HS-27A (cell line): ENCODE data around the gene VCL.
"Not testable (repeated sequence)": the region's sequence is repeated elsewhere in the genome, so short reads cannot be mapped to it uniquely, and the experiment has no call there.

Experiments used
- DNase-seq: peaks from one replicate; pipeline ENCODE4 v3.0.0-alpha.2; 2012; ENCODE audit warnings: low read depth, missing footprints

Gene VCL

GRCh38 chr10:74039561-74040145 lies 41.7 kb downstream of the VCL start:
- DNase-seq = no peak

DNA sequence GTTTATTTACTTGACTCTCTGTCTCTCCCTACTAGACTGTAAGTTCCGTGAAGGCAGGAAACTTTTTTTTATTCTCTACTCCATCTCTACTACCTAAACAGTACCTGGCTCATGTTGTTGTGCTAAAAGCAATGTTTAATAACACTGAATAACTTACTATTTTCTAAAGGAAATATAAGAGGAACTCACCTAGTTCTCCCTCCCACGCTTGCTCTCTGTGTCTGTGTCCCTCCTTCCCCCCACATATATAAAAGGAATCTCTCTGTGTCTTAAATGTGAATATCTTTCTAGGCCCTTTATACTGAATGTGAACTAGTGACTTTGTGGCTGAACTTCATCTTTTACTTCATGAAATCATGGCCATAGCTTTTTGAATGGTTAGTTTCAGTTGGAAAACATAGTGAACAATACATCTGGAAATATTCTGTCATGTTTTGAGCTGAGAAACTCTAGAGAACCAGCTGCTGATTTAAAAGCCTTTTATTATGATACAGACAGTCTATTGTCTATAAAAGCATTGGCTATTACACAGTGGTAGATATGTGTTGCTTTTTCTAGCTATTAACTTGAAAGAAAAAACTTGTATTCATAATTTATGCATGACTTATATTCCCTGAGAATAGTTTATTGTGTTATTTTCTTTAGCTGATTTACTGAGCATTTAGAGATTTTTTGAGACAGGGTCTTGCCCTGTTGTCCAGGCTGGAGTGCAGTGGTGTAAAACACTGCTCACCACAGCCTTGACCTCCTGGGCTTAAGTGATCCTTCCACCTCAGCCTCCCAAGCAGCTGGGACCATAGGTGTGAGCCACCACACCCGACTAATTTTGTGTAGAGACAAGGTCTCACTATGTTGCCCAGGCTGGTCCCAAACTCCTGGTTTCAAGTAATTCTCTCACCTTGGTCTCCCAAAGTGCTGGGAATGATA lies 42.5 kb downstream of the VCL start:
- no peak for DNase-seq

DNA sequence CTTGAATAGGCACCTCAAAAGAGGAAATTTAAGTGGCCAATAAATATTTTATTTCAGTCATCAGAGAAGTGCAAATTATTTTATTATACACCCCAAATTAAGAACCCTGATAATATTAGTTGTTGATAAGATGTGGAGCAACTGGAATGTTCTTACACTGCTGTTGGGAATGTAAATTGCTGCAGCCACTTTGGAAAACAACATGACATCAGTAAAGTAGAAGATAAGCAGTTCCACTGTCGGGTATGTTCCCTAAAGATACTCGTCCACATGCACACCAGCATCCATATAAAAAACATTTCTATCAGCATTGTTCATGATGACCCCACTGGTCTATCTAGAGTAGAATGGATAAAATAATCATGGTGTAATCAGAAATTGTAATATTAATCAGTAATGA lies 46.5 kb downstream of the VCL start:
- DNase-seq = no peak

DNA sequence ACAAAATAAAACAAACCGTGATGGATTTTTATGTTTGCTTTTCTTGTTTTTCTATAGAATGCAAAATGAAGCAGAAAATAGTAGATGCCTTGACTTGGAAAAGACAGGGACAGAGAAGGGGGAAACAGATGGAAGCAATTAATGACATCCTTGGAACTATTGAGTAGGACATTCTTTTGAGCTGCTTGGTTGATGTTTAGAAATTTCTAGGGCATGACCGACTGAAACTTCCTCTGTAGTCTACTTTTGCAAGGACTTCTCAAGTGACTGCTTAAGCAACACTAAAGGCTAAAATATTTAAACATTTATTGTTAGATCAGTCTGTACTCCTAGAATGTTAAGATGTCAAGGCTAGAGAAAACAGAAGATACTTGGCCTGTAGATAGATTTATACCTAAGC lies 49.4 kb downstream of the VCL start:
- no peak for DNase-seq

- DNase-seq = no peak
Measured at GRCh38 chr10:74047871-74048270, 50.0 kb downstream of the VCL start.

- DNase-seq = no peak
Measured at GRCh38 chr10:74048433-74048832, 50.5 kb downstream of the VCL start.

DNA sequence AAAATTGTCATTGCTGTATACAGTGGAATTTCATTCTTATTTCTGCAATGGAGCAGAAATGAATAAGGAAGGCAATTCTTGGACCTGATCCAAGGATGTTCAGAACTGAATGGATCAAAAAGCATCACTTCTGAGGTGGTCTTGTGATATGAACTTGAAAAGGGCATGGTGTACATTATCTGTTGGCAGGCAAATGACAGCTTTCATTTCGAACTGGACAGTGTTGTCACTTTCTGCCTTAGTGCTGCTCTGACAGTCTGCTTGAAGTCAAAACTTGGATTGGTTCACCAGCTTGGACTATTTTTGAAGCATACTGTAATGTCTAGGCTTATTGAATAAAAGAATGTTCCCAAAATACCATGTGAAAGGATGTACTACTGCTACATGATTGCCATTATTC lies 52.0 kb downstream of the VCL start:
- DNase-seq = no peak

GRCh38 chr10:74050653-74051052 lies 52.7 kb downstream of the VCL start:
- DNase-seq = no peak

- DNase-seq = no peak
Measured at GRCh38 chr10:74051736-74052342, 53.9 kb downstream of the VCL start.

DNA sequence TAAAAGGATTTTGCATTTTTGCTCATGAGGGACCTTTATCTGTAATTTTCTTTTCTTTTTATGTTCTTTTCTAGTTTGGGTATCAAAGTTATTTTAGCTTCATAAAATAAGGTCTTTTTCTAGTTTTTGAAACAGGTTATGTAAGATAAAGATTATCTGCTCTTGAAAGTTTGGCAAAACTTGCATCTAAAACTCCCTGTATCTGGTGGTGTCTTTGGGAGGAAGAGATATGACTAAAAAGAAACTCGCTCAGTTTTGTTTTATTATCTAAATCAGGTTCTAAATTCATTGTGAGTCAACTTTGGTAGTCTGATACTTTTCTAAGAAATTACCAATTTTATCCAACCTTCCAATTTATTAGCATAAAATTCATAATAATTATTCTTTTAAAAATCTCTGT lies 55.1 kb downstream of the VCL start:
- no peak for DNase-seq

- DNase-seq = no peak
Measured at GRCh38 chr10:74055383-74056049, 57.6 kb downstream of the VCL start.

GRCh38 chr10:74056050-74056818 lies 58.3 kb downstream of the VCL start:
- DNase-seq = peak; percentile 51

- DNase-seq = no peak
Measured at GRCh38 chr10:74058071-74058470, 60.2 kb downstream of the VCL start.

DNA sequence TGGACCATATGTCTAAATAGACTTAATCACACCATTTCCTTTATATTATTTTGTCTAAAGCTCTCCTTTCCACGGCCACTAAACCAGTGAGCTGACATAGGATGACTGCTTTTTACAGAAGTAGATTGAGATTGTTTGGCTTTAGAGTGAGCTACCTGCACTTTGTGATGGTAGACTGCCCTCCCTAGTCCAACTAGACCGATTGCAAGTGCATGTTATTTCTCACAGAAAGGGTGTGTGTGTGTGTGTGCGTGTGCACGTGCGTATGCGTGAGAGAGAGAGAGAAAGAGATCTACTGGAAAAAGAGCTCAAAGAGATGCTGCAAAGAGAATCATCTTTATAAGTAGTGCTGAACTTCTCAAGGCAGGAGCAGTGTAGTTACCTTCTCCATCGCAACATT lies 60.7 kb downstream of the VCL start:
- no peak for DNase-seq

DNA sequence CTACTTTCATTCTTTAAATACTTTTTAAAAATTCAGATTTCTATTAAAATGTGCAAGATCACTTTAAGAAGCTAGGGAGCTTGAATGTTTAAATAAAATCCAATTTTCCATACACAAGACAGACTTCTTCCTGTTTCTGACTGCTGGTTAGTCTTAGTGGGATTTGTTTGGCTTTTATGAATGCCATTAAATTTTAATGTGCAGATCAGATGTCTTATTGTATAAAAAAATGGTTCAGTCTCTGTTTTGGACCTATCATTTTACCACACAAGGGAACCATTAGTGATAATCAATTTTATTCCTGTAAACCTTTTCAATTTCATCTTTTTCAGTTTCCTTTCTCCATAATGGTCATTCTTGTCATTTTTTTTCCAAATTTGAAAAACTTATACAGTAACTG lies 63.2 kb downstream of the VCL start:
- no peak for DNase-seq

DNA sequence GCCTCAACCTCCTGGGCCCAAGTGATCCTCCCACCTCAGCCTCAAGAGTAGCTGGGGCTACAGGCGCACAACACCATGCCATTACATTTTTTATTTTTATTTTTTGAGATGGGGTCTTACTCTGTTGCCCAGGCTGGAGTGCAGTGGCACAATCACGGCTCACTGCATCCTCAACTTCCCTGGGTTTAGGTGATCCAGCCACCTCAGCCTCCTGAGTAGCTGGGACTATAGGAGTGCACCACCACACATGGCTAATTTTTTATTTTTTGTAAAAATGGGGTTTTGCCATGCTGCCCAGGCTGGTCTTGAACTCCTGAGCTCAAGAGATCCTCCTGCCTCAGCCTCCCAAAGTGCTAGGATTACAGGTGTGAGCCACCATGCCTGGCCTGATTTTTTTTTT lies 64.1 kb downstream of the VCL start:
- not testable (repeated sequence) for DNase-seq

GRCh38 chr10:74063256-74063655 lies 65.3 kb downstream of the VCL start:
- DNase-seq = no peak

DNA sequence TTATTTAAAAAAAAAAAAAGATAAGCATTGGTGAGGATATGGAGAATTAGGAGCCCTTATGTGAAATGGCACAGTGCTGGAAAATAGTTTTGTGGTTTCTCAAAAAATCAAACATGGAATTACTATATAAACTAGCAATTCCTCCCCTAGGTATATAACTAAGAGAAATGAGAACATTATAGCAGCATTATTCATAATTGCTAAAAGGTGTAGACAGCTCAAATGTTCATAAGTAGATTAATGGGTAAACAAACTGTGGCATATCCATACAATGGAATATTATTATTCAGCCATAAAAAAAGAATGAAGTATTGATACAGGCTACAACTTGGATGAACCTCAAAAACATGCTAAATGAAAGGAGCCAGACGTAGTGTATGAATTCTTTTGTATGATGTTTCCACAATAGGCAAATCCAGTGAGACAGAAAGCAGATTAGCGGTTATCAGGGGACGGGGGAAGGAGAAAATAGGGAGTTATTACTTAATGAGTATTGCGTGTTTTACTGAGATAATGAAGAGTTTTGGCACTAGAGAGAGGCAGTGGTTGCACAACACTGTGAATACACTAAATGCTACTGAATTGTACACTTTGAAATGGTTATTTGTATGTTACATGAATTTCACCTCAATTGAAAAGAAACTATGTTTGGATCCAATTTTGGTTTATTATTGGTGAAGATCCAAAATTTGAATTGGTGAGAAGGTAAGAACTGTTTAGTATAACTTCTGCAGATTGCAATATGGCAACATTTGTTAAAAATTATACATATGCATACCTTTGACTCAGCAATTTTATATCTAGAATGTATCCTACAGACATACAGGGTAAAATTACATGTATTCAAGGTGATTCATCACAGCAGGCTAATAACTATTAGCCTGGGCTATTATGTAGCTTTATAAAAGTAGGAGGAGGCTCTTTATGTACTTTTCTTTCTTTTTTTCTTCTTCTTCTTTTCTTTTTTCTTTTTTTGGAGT lies 69.7 kb downstream of the VCL start:
- DNase-seq = no peak

- no peak for DNase-seq
Measured at GRCh38 chr10:74071157-74071556, 73.2 kb downstream of the VCL start.

DNA sequence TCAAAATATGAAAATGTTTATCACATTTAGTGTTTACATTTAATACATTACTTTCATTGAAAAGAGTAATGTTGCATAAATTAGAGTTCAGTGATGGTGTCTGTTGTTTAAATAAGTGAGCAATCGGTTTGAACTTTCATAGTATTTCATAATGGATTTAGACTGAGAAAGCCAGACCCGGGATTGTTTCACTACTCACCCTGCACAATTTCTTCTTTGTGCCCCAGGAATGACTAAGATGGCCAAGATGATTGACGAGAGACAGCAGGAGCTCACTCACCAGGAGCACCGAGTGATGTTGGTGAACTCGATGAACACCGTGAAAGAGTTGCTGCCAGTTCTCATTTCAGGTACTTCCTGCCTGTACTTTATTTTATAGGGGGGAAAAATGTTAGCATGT lies 74.6 kb downstream of the VCL start:
- DNase-seq = no peak

- no peak for DNase-seq
Measured at GRCh38 chr10:74075906-74076305, 78.0 kb downstream of the VCL start.
